ENCODE results near the gene NFIA.

Gene NFIA

DNA sequence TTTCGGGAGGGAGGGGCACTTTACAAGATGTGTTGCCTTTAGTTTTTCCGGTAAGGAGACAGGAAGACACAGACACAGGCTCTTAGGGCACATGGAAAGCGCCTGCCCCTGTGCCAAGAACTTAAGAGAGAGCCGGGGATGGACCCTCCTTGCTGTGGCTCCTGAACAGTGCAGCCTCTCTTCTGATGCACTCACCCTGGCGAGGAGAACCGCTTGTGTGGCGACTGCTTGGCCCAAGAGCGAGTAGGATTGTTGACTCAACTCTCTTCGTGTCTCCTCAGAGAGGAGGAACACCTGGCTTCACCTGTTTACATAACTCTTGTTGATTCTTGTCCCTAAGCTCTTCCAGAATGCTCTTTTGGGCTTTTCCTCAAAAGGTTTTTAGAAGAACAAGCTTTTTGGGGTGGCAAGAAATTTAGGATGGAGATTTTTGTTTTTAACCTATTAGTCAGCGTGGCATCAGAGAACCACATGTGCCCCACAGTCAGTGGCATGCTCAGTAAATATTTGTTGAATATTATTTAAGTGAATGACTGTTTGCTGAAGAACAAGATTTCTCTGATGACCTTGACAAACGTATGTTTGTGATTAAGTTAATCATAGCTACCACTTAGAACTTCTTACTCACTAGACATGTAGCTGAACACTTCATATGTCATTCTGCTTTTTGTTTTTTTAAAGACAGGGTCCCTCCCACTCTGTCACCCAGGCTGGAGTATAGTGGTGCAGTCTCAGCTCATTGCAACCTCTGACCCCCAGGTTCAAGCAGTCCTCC, 60.6 kb downstream of the NFIA start:
- H3K4me3 ChIP-seq (ENCODE audit: low read depth, low read length), result no peak overlapping the region
- H3K36me3 ChIP-seq (ENCODE audit: control insufficient read depth, insufficient read depth, low read length), result no peaks in the 10 kb centered on the region
- H3K9me3 ChIP-seq (ENCODE audit: control insufficient read depth, insufficient read depth, low read length), result no peaks in the 10 kb centered on the region
- no peak overlapping the region for H3K27ac ChIP-seq (ENCODE audit: low read depth, low read length)
- peaks cover 29% of the 10 kb centered on the region for H3K4me1 ChIP-seq (ENCODE audit: control insufficient read depth, insufficient read depth, low read length)
- no peaks in the 10 kb centered on the region for H3K27me3 ChIP-seq (ENCODE audit: control insufficient read depth, insufficient read depth, low read length)
- H3K9ac ChIP-seq (ENCODE audit: low read depth, low read length), result no peak overlapping the region

- Histone ChIP-seq H3K4me3 (ENCODE audit: low read depth, low read length) (no peak overlapping the region), H3K9ac (ENCODE audit: low read depth, low read length) (no peak overlapping the region), H3K9me3 (ENCODE audit: control insufficient read depth, insufficient read depth, low read length) (no peaks in the 10 kb centered on the region), H3K4me1 (ENCODE audit: control insufficient read depth, insufficient read depth, low read length) (peaks cover 29% of the 10 kb centered on the region), H3K27me3 (ENCODE audit: control insufficient read depth, insufficient read depth, low read length) (no peaks in the 10 kb centered on the region), H3K36me3 (ENCODE audit: control insufficient read depth, insufficient read depth, low read length) (no peaks in the 10 kb centered on the region), H3K27ac (ENCODE audit: low read depth, low read length) (no peak overlapping the region)
Measured at GRCh38 chr1:61143821-61144424, 61.6 kb downstream of the NFIA start.

- H3K27me3 ChIP-seq (ENCODE audit: control insufficient read depth, insufficient read depth, low read length), result no peaks in the 10 kb centered on the region
- H3K27ac ChIP-seq (ENCODE audit: low read depth, low read length), result no peak overlapping the region
- no peaks in the 10 kb centered on the region for H3K9me3 ChIP-seq (ENCODE audit: control insufficient read depth, insufficient read depth, low read length)
- no peak overlapping the region for H3K4me3 ChIP-seq (ENCODE audit: low read depth, low read length)
- no peak overlapping the region for H3K9ac ChIP-seq (ENCODE audit: low read depth, low read length)
- no peaks in the 10 kb centered on the region for H3K36me3 ChIP-seq (ENCODE audit: control insufficient read depth, insufficient read depth, low read length)
- H3K4me1 ChIP-seq (ENCODE audit: control insufficient read depth, insufficient read depth, low read length), result peaks cover 24% of the 10 kb centered on the region
Measured at GRCh38 chr1:61149010-61149860, 66.9 kb downstream of the NFIA start.

DNA sequence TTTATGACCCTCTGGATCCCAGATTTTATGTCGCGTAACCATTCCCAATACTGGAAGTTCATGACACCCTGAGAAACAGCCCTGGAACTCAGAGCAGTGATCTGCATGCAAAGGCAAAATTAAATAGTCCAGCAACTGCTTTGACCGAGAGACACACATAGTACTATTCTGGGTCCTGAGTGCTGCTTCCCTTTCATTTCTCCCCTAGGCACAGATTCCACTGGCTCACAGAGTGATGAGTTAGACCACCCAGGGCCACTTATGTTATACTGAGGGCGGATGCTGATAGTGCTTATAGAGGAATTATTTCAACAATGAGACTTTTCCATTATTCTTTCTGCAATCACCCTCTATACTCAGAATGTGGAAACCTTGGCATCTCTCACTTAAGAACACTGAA, 69.2 kb downstream of the NFIA start:
- Histone ChIP-seq H3K9me3 (ENCODE audit: control insufficient read depth, insufficient read depth, low read length) (no peaks in the 10 kb centered on the region), H3K27ac (ENCODE audit: low read depth, low read length) (no peak overlapping the region), H3K9ac (ENCODE audit: low read depth, low read length) (no peak overlapping the region), H3K4me1 (ENCODE audit: control insufficient read depth, insufficient read depth, low read length) (peaks cover 24% of the 10 kb centered on the region), H3K4me3 (ENCODE audit: low read depth, low read length) (no peak overlapping the region), H3K36me3 (ENCODE audit: control insufficient read depth, insufficient read depth, low read length) (no peaks in the 10 kb centered on the region), H3K27me3 (ENCODE audit: control insufficient read depth, insufficient read depth, low read length) (no peaks in the 10 kb centered on the region)

DNA sequence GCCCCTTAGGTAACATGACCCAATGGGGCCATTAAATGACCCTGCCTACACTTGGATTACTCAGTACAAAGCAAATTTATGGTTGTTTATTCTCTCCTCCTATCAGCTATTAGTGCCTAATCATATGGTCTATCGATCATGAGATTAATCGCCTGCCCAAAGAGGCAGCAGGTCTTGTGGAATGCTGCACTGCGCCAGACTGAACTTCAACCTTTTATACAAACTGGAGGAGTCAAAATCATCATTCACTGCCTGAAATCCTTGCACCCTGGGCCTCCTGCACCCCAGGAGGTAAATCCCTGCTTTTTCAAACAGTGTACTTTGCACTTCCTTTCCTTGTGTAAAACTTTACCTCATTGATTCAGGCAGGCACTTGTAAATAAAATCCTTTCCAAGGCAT, 69.7 kb downstream of the NFIA start:
- peaks cover 24% of the 10 kb centered on the region for H3K4me1 ChIP-seq (ENCODE audit: control insufficient read depth, insufficient read depth, low read length)
- H3K9me3 ChIP-seq (ENCODE audit: control insufficient read depth, insufficient read depth, low read length), result no peaks in the 10 kb centered on the region
- no peaks in the 10 kb centered on the region for H3K27me3 ChIP-seq (ENCODE audit: control insufficient read depth, insufficient read depth, low read length)
- H3K27ac ChIP-seq (ENCODE audit: low read depth, low read length), result no peak overlapping the region
- H3K36me3 ChIP-seq (ENCODE audit: control insufficient read depth, insufficient read depth, low read length), result no peaks in the 10 kb centered on the region
- H3K4me3 ChIP-seq (ENCODE audit: low read depth, low read length), result no peak overlapping the region
- H3K9ac ChIP-seq (ENCODE audit: low read depth, low read length), result no peak overlapping the region

- no peak overlapping the region for H3K4me3 ChIP-seq (ENCODE audit: low read depth, low read length)
- no peak overlapping the region for H3K27ac ChIP-seq (ENCODE audit: low read depth, low read length)
- H3K4me1 ChIP-seq (ENCODE audit: control insufficient read depth, insufficient read depth, low read length), result peaks cover 28% of the 10 kb centered on the region
- no peaks in the 10 kb centered on the region for H3K27me3 ChIP-seq (ENCODE audit: control insufficient read depth, insufficient read depth, low read length)
- H3K9me3 ChIP-seq (ENCODE audit: control insufficient read depth, insufficient read depth, low read length), result no peaks in the 10 kb centered on the region
- no peaks in the 10 kb centered on the region for H3K36me3 ChIP-seq (ENCODE audit: control insufficient read depth, insufficient read depth, low read length)
- H3K9ac ChIP-seq (ENCODE audit: low read depth, low read length), result no peak overlapping the region
Measured at GRCh38 chr1:61152469-61153105, 70.2 kb downstream of the NFIA start.

- peaks cover 30% of the 10 kb centered on the region for H3K4me1 ChIP-seq (ENCODE audit: control insufficient read depth, insufficient read depth, low read length)
- no peaks in the 10 kb centered on the region for H3K36me3 ChIP-seq (ENCODE audit: control insufficient read depth, insufficient read depth, low read length)
- H3K9me3 ChIP-seq (ENCODE audit: control insufficient read depth, insufficient read depth, low read length), result no peaks in the 10 kb centered on the region
- no peak overlapping the region for H3K9ac ChIP-seq (ENCODE audit: low read depth, low read length)
- H3K27ac ChIP-seq (ENCODE audit: low read depth, low read length), result no peak overlapping the region
- no peaks in the 10 kb centered on the region for H3K27me3 ChIP-seq (ENCODE audit: control insufficient read depth, insufficient read depth, low read length)
- no peak overlapping the region for H3K4me3 ChIP-seq (ENCODE audit: low read depth, low read length)
Measured at GRCh38 chr1:61156576-61157467, 74.5 kb downstream of the NFIA start.

- H3K9ac ChIP-seq (ENCODE audit: low read depth, low read length), result no peak overlapping the region
- no peak overlapping the region for H3K4me3 ChIP-seq (ENCODE audit: low read depth, low read length)
- no peaks in the 10 kb centered on the region for H3K9me3 ChIP-seq (ENCODE audit: control insufficient read depth, insufficient read depth, low read length)
- H3K27me3 ChIP-seq (ENCODE audit: control insufficient read depth, insufficient read depth, low read length), result no peaks in the 10 kb centered on the region
- no peaks in the 10 kb centered on the region for H3K36me3 ChIP-seq (ENCODE audit: control insufficient read depth, insufficient read depth, low read length)
- peak overlapping the region; percentile 16 for H3K27ac ChIP-seq (ENCODE audit: low read depth, low read length)
- H3K4me1 ChIP-seq (ENCODE audit: control insufficient read depth, insufficient read depth, low read length), result peaks cover 23% of the 10 kb centered on the region
Measured at GRCh38 chr1:61157468-61157987, 75.2 kb downstream of the NFIA start.

GRCh38 chr1:61158591-61158990, 76.2 kb downstream of the NFIA start:
- Histone ChIP-seq H3K9me3 (ENCODE audit: control insufficient read depth, insufficient read depth, low read length) (no peaks in the 10 kb centered on the region), H3K4me1 (ENCODE audit: control insufficient read depth, insufficient read depth, low read length) (peaks cover 12% of the 10 kb centered on the region; the same call in 1 of the 2 replicates), H3K36me3 (ENCODE audit: control insufficient read depth, insufficient read depth, low read length) (no peaks in the 10 kb centered on the region), H3K27me3 (ENCODE audit: control insufficient read depth, insufficient read depth, low read length) (no peaks in the 10 kb centered on the region), H3K9ac (ENCODE audit: low read depth, low read length) (no peak overlapping the region), H3K27ac (ENCODE audit: low read depth, low read length) (no peak overlapping the region), H3K4me3 (ENCODE audit: low read depth, low read length) (no peak overlapping the region)

DNA sequence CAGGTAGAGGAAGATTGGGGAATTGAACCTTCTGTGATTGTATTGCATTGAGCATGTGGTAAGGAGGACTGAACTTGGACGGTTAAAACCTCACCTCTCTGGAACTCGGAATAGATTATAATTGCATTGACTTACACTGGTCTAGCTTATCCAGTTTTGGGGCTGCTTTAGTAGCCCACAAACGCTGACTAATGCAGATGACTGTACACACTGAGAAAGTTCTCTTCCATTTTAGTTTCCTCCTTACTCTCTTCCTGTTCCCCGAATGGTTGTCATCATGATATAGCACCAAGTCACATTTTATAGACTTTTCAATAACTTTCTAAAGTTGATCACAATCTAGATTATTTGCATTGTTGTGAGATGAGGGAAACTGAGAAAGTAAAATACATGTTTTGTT, 78.2 kb downstream of the NFIA start:
- Histone ChIP-seq H3K9ac (ENCODE audit: low read depth, low read length) (no peak overlapping the region), H3K27me3 (ENCODE audit: control insufficient read depth, insufficient read depth, low read length) (no peaks in the 10 kb centered on the region), H3K36me3 (ENCODE audit: control insufficient read depth, insufficient read depth, low read length) (no peaks in the 10 kb centered on the region), H3K9me3 (ENCODE audit: control insufficient read depth, insufficient read depth, low read length) (no peaks in the 10 kb centered on the region), H3K4me1 (ENCODE audit: control insufficient read depth, insufficient read depth, low read length) (peaks cover 12% of the 10 kb centered on the region; the same call in 1 of the 2 replicates), H3K4me3 (ENCODE audit: low read depth, low read length) (no peak overlapping the region), H3K27ac (ENCODE audit: low read depth, low read length) (no peak overlapping the region)
